Upper lobe of right lung (tissue), 1 donor: Measurements from ENCODE around the gene NWD2. TPM values are rescaled to one million over a fixed set of nuclear protein-coding genes. Genes with fewer than 3 reads are reported as not detected.

Source experiments
- ATAC-seq: fragments of 200-7000 bp; cut with Tn5 transposase; one replicate; pipeline ENCODE4 v1.9.1; 2020; ENCODE audit warnings: mild to moderate bottlenecking, moderate library complexity
- DNase-seq: peaks from one replicate; pipeline ENCODE4 v3.0.0-alpha.2; 2020
- H3K27ac ChIP-seq: fragments of 200-600 bp; one replicate; pipeline ENCODE4 v1.8.0; 2022
- H3K27me3 ChIP-seq: fragments of 200-600 bp; one replicate; pipeline ENCODE4 v1.8.0; 2022; ENCODE audit warnings: mild to moderate bottlenecking
- H3K36me3 ChIP-seq: fragments of 200-600 bp; one replicate; pipeline ENCODE4 v1.8.0; 2022
- H3K4me1 ChIP-seq: fragments of 200-600 bp; one replicate; pipeline ENCODE4 v1.8.0; 2022
- H3K4me3 ChIP-seq: fragments of 200-600 bp; one replicate; pipeline ENCODE4 v1.8.0; 2022; ENCODE audit warnings: mild to moderate bottlenecking
- H3K9me3 ChIP-seq: fragments of 200-600 bp; one replicate; pipeline ENCODE4 v1.8.0; 2022
- CTCF ChIP-seq: fragments of 200-600 bp; IDR thresholded peaks from one replicate; pipeline ENCODE4 v1.8.0; 2022; ENCODE audit warnings: antibody characterized with exemption
- intact Hi-C: fragments of 100-400 bp; cut with DNase I; formaldehyde crosslinking; loops from one replicate; pipeline ENCODE4 v1.11.0; 2022
- total RNA-seq: library from RNA; stranded (reverse); fragmentation: NEBNext Ultra II Directional; extraction: Animal tissue kit (Norgen Biotek cat#: 25700); gene quantifications from one replicate; pipeline ENCODE4 v1.2.1, GENCODE V29; 2021
- donor health status: DM: no; HTN: yes; CAD: no; lungs with severe emphysema.

NWD2 gene
- total RNA-seq, 1 donor from 2014 or later = not detected

DNA sequence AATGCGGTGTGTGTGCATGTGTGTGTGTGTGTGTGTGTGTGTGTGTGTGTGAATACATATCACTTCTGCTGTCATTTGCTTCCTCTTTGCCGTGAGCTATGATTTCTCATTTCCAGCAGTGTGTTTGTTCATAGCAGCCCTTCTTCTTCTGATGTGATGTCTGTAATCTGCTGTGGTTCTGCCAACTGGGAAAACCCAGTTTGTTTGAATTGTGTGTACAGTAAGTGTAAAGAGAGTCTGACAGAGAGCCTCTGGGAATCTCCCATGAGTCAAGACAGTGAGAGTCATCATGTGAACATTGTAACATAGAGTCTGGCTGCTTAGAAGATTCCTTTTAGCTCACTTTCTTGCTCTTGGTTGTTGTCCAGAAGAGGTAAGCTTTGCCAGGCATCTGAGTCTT is 8.4 kb upstream of the NWD2 start:
- peaks cover 8% of the 10 kb centered on the region for H3K27me3 ChIP-seq
- no peak for TF ChIP-seq CTCF
- no peaks in the 10 kb centered on the region for H3K36me3 ChIP-seq
- H3K4me1 ChIP-seq = no peaks in the 10 kb centered on the region
- H3K4me3 ChIP-seq = no peak overlapping the region
- no peak overlapping the region for H3K27ac ChIP-seq
- DNase-seq = no peak
- no peak for ATAC-seq
- intact Hi-C loops = no loop called here
- no peaks in the 10 kb centered on the region for H3K9me3 ChIP-seq

- H3K4me3 ChIP-seq = no peak overlapping the region
- no peaks in the 10 kb centered on the region for H3K4me1 ChIP-seq
- ATAC-seq (no peak), DNase-seq (no peak)
- H3K36me3 ChIP-seq = no peaks in the 10 kb centered on the region
- H3K9me3 ChIP-seq = no peaks in the 10 kb centered on the region
- no peak overlapping the region for H3K27ac ChIP-seq
- intact Hi-C loops = no loop called here
- peaks cover 40% of the 10 kb centered on the region for H3K27me3 ChIP-seq
- no peak for TF ChIP-seq CTCF
Measured at GRCh38 chr4:37241647-37242046, 2.9 kb upstream of the NWD2 start.

GRCh38 chr4:37243051-37243450 is 1.5 kb upstream of the NWD2 start:
- H3K4me3 ChIP-seq = no peak overlapping the region
- ATAC-seq = no peak
- TF ChIP-seq CTCF = no peak
- no peaks in the 10 kb centered on the region for H3K4me1 ChIP-seq
- DNase-seq = no peak
- intact Hi-C loops = no loop called here
- H3K27ac ChIP-seq = no peak overlapping the region
- H3K9me3 ChIP-seq = no peaks in the 10 kb centered on the region
- H3K27me3 ChIP-seq = peaks cover 37% of the 10 kb centered on the region
- no peaks in the 10 kb centered on the region for H3K36me3 ChIP-seq

GRCh38 chr4:37243722-37244582 is 591 bp upstream of the NWD2 start:
- TF ChIP-seq CTCF = no peak
- Histone ChIP-seq H3K4me3 (no peak overlapping the region), H3K4me1 (no peaks in the 10 kb centered on the region), H3K9me3 (no peaks in the 10 kb centered on the region), H3K27ac (no peak overlapping the region), H3K36me3 (no peaks in the 10 kb centered on the region), H3K27me3 (peaks cover 37% of the 10 kb centered on the region)
- intact Hi-C loops = no loop called here
- ATAC-seq (no peak), DNase-seq (no peak)

DNA sequence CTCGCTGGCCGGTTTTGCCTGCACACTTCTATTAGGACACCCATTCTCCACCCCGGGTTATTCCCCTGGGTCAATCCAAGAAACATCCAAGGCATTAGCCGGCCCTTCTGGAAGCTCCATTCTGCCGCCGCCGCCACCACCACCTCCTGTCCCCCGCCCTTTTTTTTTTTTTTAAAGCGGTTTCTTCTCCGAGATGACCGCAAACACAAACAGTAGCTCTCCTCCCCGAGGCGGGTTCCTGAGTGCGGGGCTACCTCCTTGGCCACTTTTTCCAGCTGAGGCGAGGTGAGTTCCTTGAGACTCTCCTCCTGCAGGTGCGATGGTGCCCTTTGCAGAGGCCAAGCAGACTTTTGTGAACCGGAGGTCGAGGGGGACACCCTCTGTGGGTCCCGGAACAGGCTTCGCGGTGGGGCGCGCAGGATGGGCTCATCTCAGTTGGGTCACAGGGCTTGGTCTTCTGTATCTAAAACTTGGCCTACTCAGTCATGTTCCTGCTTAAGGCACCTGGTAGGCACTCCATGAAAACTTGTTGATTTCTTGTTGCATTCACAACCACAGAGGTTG is 930 bp downstream of the NWD2 start:
- Histone ChIP-seq H3K4me1 (no peaks in the 10 kb centered on the region), H3K9me3 (no peaks in the 10 kb centered on the region), H3K36me3 (no peaks in the 10 kb centered on the region), H3K27me3 (peaks cover 37% of the 10 kb centered on the region), H3K27ac (no peak overlapping the region), H3K4me3 (no peak overlapping the region)
- DNase-seq = no peak
- no peak for ATAC-seq
- intact Hi-C loops = no loop called here
- TF ChIP-seq CTCF = no peak
